Measurements from ENCODE around the gene PIKFYVE. TPM values are rescaled to one million over a fixed set of nuclear protein-coding genes. Genes with fewer than 3 reads are reported as not detected.
"Not testable (repeated sequence)": the region's sequence is repeated elsewhere in the genome, so short reads cannot be mapped to it uniquely, and the experiment has no call there.

The PIKFYVE gene, protein sequence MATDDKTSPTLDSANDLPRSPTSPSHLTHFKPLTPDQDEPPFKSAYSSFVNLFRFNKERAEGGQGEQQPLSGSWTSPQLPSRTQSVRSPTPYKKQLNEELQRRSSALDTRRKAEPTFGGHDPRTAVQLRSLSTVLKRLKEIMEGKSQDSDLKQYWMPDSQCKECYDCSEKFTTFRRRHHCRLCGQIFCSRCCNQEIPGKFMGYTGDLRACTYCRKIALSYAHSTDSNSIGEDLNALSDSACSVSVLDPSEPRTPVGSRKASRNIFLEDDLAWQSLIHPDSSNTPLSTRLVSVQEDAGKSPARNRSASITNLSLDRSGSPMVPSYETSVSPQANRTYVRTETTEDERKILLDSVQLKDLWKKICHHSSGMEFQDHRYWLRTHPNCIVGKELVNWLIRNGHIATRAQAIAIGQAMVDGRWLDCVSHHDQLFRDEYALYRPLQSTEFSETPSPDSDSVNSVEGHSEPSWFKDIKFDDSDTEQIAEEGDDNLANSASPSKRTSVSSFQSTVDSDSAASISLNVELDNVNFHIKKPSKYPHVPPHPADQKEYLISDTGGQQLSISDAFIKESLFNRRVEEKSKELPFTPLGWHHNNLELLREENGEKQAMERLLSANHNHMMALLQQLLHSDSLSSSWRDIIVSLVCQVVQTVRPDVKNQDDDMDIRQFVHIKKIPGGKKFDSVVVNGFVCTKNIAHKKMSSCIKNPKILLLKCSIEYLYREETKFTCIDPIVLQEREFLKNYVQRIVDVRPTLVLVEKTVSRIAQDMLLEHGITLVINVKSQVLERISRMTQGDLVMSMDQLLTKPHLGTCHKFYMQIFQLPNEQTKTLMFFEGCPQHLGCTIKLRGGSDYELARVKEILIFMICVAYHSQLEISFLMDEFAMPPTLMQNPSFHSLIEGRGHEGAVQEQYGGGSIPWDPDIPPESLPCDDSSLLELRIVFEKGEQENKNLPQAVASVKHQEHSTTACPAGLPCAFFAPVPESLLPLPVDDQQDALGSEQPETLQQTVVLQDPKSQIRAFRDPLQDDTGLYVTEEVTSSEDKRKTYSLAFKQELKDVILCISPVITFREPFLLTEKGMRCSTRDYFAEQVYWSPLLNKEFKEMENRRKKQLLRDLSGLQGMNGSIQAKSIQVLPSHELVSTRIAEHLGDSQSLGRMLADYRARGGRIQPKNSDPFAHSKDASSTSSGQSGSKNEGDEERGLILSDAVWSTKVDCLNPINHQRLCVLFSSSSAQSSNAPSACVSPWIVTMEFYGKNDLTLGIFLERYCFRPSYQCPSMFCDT (N-terminal part only)
- 10 to 100 TPM; 11.5 to 58.8 (median 28.5) TPM for total RNA-seq

DNA sequence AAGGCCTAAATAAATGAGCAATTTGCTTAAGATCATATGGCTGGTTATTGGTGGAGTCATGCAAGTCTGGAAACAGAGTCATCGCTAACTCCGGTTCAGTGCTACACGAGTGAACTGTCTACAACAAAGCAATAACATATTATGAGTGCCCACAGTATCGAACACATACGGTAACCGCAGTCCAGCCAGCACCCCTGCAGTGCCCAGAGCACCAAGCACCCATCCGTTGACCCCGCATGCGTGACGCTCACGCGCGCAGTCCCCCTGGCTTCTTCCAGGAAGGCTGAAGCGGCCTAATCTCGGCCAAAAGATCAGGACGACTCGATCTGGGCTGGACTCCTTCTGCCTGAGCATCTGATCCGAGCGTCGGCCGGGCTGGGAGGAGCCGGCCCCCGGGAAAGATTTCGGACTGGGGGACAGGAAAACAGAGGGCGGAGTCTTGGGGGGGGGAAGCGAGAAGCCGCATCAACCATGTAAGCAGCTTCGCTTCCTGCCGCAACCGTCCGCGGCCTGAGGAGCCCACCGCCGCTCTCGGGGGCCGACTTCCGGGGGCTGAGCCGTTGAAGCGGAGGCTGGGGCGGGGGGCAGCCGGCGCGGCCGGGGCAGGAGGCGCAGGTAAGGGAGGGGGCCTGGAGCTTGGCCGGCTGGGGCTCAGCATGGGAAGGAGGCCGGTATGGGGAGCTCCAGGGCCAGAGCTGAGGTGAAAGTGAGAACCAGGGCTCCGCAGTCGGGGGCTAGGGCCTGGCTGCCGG is at the start of gene PIKFYVE:
Gene PIKFYVE, plus strand, starts transcription at position 455 of the 752 bp plus-strand sequence. CDS start 5,265 bp downstream, outside the sequence.
- intact Hi-C loops (cut with DNase I; ENCODE audit: low total_unique reads), result loop anchor here (10.0 kb wide), 1 partner anchor 641 kb away; the partner anchor contains the start of gene METTL21A
- Histone ChIP-seq H3K36me3 (no peaks in the 10 kb centered on the region), H3K9me3 (no peaks in the 10 kb centered on the region), H3K4me1 (peaks cover 0 to 4% of the 10 kb centered on the region in 2 donors), H3K27me3 (no peaks in the 10 kb centered on the region), H3K4me3 (peak within 1 kb of the TSS; percentile 81 to 83), H3K27ac (peak within 1 kb of the TSS; percentile 91 to 93)
- TF ChIP-seq POLR2A (IDR thresholded peaks at IDR 0.05) (peak; percentile 68 to 85), CTCF (IDR thresholded peaks at IDR 0.05) (peak in 1 of 4 experiments; percentile 40)
- peak; percentile 93 to 96 for DNase-seq

DNA sequence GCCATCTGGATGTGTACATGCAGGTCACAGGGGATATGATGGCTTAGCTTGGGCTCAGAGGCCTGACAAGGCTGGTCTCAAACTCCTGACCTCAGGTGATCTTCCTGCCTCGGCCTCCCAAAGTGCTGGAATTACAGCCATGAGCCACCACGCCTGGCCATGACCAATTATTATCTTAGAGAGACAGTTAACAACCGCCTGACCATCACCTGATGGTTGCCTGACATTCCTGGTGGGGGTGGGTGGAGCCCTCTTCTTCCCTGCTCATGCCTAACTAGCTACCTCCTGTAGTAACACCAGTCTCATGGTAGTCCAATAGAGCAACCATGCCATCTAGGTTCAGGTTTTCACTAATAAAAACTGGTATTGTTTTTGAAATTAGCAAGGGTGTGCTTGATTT is 44.2 kb upstream of the PIKFYVE start:
- intact Hi-C loops (cut with DNase I; ENCODE audit: low total_unique reads); H3K27me3 ChIP-seq; H3K9me3 ChIP-seq: not testable (repeated sequence)

GRCh38 chr2:208222351-208222750 is 43.7 kb upstream of the PIKFYVE start:
- H3K27ac ChIP-seq, result no peak overlapping the region
- DNase-seq, result no peak
- H3K4me1 ChIP-seq, result no peaks in the 10 kb centered on the region
- TF ChIP-seq POLR2A (IDR thresholded peaks at IDR 0.05) (no peak), CTCF (IDR thresholded peaks at IDR 0.05) (no peak)
- no peaks in the 10 kb centered on the region for H3K9me3 ChIP-seq
- H3K27me3 ChIP-seq, result no peaks in the 10 kb centered on the region
- no peaks in the 10 kb centered on the region for H3K36me3 ChIP-seq
- intact Hi-C loops (cut with DNase I; ENCODE audit: low total_unique reads), result no loop called here
- H3K4me3 ChIP-seq, result no peak overlapping the region

More for the DNA sequence above, 44.2 kb upstream of the PIKFYVE start:
- H3K4me3 ChIP-seq, DNase-seq, H3K36me3 ChIP-seq, H3K4me1 ChIP-seq, H3K27ac ChIP-seq: not testable (repeated sequence)

DNA sequence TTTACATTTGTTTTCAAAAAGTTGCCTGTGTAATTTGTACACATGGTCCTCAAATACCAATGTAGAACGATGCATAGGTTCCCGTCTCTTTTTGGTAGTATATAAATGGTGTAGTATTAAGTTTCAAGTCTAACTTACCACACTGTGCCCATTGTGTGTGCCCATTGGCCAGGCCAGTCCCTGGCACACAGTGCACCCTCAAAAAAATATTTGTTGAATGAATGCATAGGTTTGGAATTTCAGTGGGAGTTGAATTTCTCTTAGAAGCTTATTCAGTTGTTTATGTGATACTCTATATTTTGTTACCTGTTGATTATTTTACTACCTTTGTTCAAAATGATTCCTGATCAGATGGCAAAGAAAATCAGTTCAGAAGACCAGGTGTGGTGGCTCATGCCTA is 41.3 kb upstream of the PIKFYVE start:
- intact Hi-C loops (cut with DNase I; ENCODE audit: low total_unique reads), result no loop called here
- no peak for TF ChIP-seq CTCF (IDR thresholded peaks at IDR 0.05)
- no peak for TF ChIP-seq POLR2A (IDR thresholded peaks at IDR 0.05)
- H3K27ac ChIP-seq, result no peak overlapping the region
- no peaks in the 10 kb centered on the region for H3K4me1 ChIP-seq
- no peak overlapping the region for H3K4me3 ChIP-seq
- H3K27me3 ChIP-seq, result no peaks in the 10 kb centered on the region
- DNase-seq, result no peak
- no peaks in the 10 kb centered on the region for H3K36me3 ChIP-seq
- no peaks in the 10 kb centered on the region for H3K9me3 ChIP-seq
